ENCODE results near the gene WWOX.

Gene WWOX

GRCh38 chr16:78535098-78535497, 435.6 kb downstream of the WWOX start:
- H3K4me3 ChIP-seq (ENCODE audit: low read depth, low read length), result no peak overlapping the region
- H4K8ac ChIP-seq (ENCODE audit: low read depth, low read length), result no peak overlapping the region
- H3K18ac ChIP-seq (ENCODE audit: low read length), result no peak overlapping the region
- DNase-seq, result no peak
- H3K79me2 ChIP-seq (ENCODE audit: control insufficient read depth, insufficient read depth, low read length, poor library complexity), result peaks cover 2% of the 10 kb centered on the region
- no peak overlapping the region for H3K4me2 ChIP-seq (ENCODE audit: low read length)
- no peak overlapping the region for H2BK12ac ChIP-seq (ENCODE audit: low read length)
- peaks cover 8% of the 10 kb centered on the region in 2 experiments for H3K4me1 ChIP-seq (ENCODE audit: control insufficient read depth in 1 of 2, insufficient read depth in 2 of 2, low read length in 2 of 2)
- peak overlapping the region; percentile 72 for H4K91ac ChIP-seq (ENCODE audit: low read depth, low read length)
- H3K27ac ChIP-seq (ENCODE audit: low read depth, low read length), result peak overlapping the region; percentile 77
- H3K9ac ChIP-seq (ENCODE audit: low read length), result no peak overlapping the region
- no peak overlapping the region for H3K14ac ChIP-seq (ENCODE audit: low read length)
- peak overlapping the region; percentile 39 for H2BK120ac ChIP-seq (ENCODE audit: insufficient read depth, low read length, poor library complexity)
- H3K9me3 ChIP-seq (ENCODE audit: insufficient read depth, low read depth, low read length), result no peaks in the 10 kb centered on the region
- H2AFZ ChIP-seq (ENCODE audit: insufficient read depth, low read length, poor library complexity), result no peak overlapping the region
- H3K23ac ChIP-seq (ENCODE audit: low read length), result no peak overlapping the region
- H2BK5ac ChIP-seq (ENCODE audit: low read depth, low read length, poor library complexity), result peak overlapping the region; percentile 54
- peaks cover 14% of the 10 kb centered on the region for H3K79me1 ChIP-seq (ENCODE audit: low read length)
- H4K12ac ChIP-seq (ENCODE audit: low read depth, low read length), result no peak overlapping the region
- H3K27me3 ChIP-seq (ENCODE audit: insufficient read depth, low read length), result peaks cover 2% of the 10 kb centered on the region
- H3K4ac ChIP-seq (ENCODE audit: low read depth, low read length), result no peak overlapping the region
- H2AK5ac ChIP-seq (ENCODE audit: low read length), result no peak overlapping the region
- no CpG with 5 or more reads among the region's 4 CpGs for WGBS (ENCODE audit: extremely low coverage, insufficient coverage, insufficient read length)
- H3K36me3 ChIP-seq (ENCODE audit: control insufficient read depth in 1 of 2, insufficient read depth in 2 of 2, low read length in 2 of 2), result no peaks in the 10 kb centered on the region

DNA sequence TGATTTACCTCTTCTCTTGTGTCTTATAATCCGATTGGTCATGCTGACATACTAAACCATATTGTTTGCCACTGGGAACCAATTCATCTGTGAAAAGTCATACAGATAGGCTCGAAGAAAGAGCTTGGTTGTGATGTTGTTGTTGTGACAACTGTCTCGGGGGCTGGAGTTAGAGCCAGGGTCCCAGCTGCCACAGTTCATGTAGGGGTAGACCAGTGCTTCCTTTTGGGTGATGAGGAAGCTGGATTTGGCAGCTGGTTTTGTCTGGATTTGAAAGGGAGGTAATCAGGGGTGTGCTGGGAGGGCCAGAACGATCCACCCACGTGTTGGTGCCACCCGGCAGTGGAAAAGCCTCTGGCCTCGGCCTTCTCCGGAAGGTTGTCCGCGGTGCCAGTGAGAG, 438.1 kb downstream of the WWOX start:
- Histone ChIP-seq H2AK5ac (ENCODE audit: low read length) (peak overlapping the region; percentile 72), H3K27ac (ENCODE audit: low read depth, low read length) (no peak overlapping the region), H3K4me3 (ENCODE audit: low read depth, low read length) (no peak overlapping the region), H3K14ac (ENCODE audit: low read length) (peak overlapping the region; percentile 62), H4K8ac (ENCODE audit: low read depth, low read length) (peak overlapping the region; percentile 74), H3K4me1 (ENCODE audit: control insufficient read depth in 1 of 2, insufficient read depth in 2 of 2, low read length in 2 of 2) (peaks cover 8% of the 10 kb centered on the region in 2 experiments), H3K9me3 (ENCODE audit: insufficient read depth, low read depth, low read length) (no peaks in the 10 kb centered on the region), H3K4me2 (ENCODE audit: low read length) (no peak overlapping the region), H2BK12ac (ENCODE audit: low read length) (peak overlapping the region; percentile 92), H2BK120ac (ENCODE audit: insufficient read depth, low read length, poor library complexity) (peak overlapping the region; percentile 58), H4K12ac (ENCODE audit: low read depth, low read length) (no peak overlapping the region), H3K9ac (ENCODE audit: low read length) (no peak overlapping the region), H3K18ac (ENCODE audit: low read length) (peak overlapping the region; percentile 51), H2BK5ac (ENCODE audit: low read depth, low read length, poor library complexity) (no peak overlapping the region), H3K23ac (ENCODE audit: low read length) (no peak overlapping the region), H4K91ac (ENCODE audit: low read depth, low read length) (peak overlapping the region; percentile 83), H3K79me2 (ENCODE audit: control insufficient read depth, insufficient read depth, low read length, poor library complexity) (peaks cover 2% of the 10 kb centered on the region), H2AFZ (ENCODE audit: insufficient read depth, low read length, poor library complexity) (no peak overlapping the region), H3K27me3 (ENCODE audit: insufficient read depth, low read length) (peaks cover 2% of the 10 kb centered on the region), H3K36me3 (ENCODE audit: control insufficient read depth in 1 of 2, insufficient read depth in 2 of 2, low read length in 2 of 2) (no peaks in the 10 kb centered on the region), H3K4ac (ENCODE audit: low read depth, low read length) (no peak overlapping the region), H3K79me1 (ENCODE audit: low read length) (peaks cover 14% of the 10 kb centered on the region)
- WGBS (ENCODE audit: extremely low coverage, insufficient coverage, insufficient read length), result no CpG with 5 or more reads among the region's 10 CpGs
- DNase-seq, result no peak

GRCh38 chr16:78538292-78538691, 438.8 kb downstream of the WWOX start:
- Histone ChIP-seq H3K4me3 (ENCODE audit: low read depth, low read length) (no peak overlapping the region), H3K27me3 (ENCODE audit: insufficient read depth, low read length) (peaks cover 2% of the 10 kb centered on the region), H3K4me1 (ENCODE audit: control insufficient read depth in 1 of 2, insufficient read depth in 2 of 2, low read length in 2 of 2) (peaks cover 11 to 13% of the 10 kb centered on the region in 2 experiments), H3K23ac (ENCODE audit: low read length) (no peak overlapping the region), H2AK5ac (ENCODE audit: low read length) (no peak overlapping the region), H3K79me1 (ENCODE audit: low read length) (peaks cover 14% of the 10 kb centered on the region), H3K36me3 (ENCODE audit: control insufficient read depth in 1 of 2, insufficient read depth in 2 of 2, low read length in 2 of 2) (no peaks in the 10 kb centered on the region), H3K9me3 (ENCODE audit: insufficient read depth, low read depth, low read length) (no peaks in the 10 kb centered on the region), H3K14ac (ENCODE audit: low read length) (no peak overlapping the region), H3K4ac (ENCODE audit: low read depth, low read length) (no peak overlapping the region), H2BK5ac (ENCODE audit: low read depth, low read length, poor library complexity) (no peak overlapping the region), H3K4me2 (ENCODE audit: low read length) (no peak overlapping the region), H3K9ac (ENCODE audit: low read length) (no peak overlapping the region), H2BK120ac (ENCODE audit: insufficient read depth, low read length, poor library complexity) (no peak overlapping the region), H4K12ac (ENCODE audit: low read depth, low read length) (no peak overlapping the region), H2AFZ (ENCODE audit: insufficient read depth, low read length, poor library complexity) (no peak overlapping the region), H2BK12ac (ENCODE audit: low read length) (no peak overlapping the region), H4K8ac (ENCODE audit: low read depth, low read length) (no peak overlapping the region), H3K27ac (ENCODE audit: low read depth, low read length) (no peak overlapping the region), H3K79me2 (ENCODE audit: control insufficient read depth, insufficient read depth, low read length, poor library complexity) (peaks cover 2% of the 10 kb centered on the region), H3K18ac (ENCODE audit: low read length) (no peak overlapping the region), H4K91ac (ENCODE audit: low read depth, low read length) (no peak overlapping the region)
- no peak for DNase-seq
- no CpG with 5 or more reads among the region's 9 CpGs for WGBS (ENCODE audit: extremely low coverage, insufficient coverage, insufficient read length)

DNA sequence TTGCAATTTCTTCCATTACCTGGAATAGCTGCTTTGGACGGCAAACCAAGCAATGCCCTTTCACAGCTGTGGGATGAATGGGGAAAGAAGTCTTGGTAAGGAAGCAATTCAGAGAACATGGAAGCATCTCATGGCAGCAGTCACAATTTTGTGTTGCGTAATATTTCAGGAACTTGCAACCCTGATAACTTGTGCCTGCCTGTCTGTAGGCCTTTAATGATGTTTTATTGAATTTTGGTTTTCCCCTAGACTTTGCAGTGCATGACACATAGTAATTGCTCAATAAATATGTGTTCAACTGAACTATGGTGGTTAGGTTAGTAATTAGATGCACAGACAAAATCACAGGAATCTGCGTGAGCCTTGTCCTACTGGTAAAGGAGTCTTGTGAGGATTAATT, 439.5 kb downstream of the WWOX start:
- H3K4me3 ChIP-seq (ENCODE audit: low read depth, low read length), result no peak overlapping the region
- peak in 1 of 2 donors; percentile 8 for DNase-seq
- WGBS (ENCODE audit: extremely low coverage, insufficient coverage, insufficient read length), result no CpG with 5 or more reads among the region's 3 CpGs

More for the DNA sequence above, 439.5 kb downstream of the WWOX start:
- H3K14ac ChIP-seq (ENCODE audit: low read length), result no peak overlapping the region
- H3K18ac ChIP-seq (ENCODE audit: low read length), result no peak overlapping the region
- H3K36me3 ChIP-seq (ENCODE audit: control insufficient read depth in 1 of 2, insufficient read depth in 2 of 2, low read length in 2 of 2), result no peaks in the 10 kb centered on the region
- H4K91ac ChIP-seq (ENCODE audit: low read depth, low read length), result no peak overlapping the region
- no peak overlapping the region for H2AK5ac ChIP-seq (ENCODE audit: low read length)
- no peak overlapping the region for H2BK5ac ChIP-seq (ENCODE audit: low read depth, low read length, poor library complexity)
- H3K9me3 ChIP-seq (ENCODE audit: insufficient read depth, low read depth, low read length), result no peaks in the 10 kb centered on the region
- H2BK12ac ChIP-seq (ENCODE audit: low read length), result no peak overlapping the region
- no peak overlapping the region for H3K9ac ChIP-seq (ENCODE audit: low read length)
- H3K4ac ChIP-seq (ENCODE audit: low read depth, low read length), result no peak overlapping the region
- no peak overlapping the region for H3K23ac ChIP-seq (ENCODE audit: low read length)
- no peak overlapping the region for H3K4me2 ChIP-seq (ENCODE audit: low read length)
- no peak overlapping the region for H2AFZ ChIP-seq (ENCODE audit: insufficient read depth, low read length, poor library complexity)
- peaks cover 11 to 13% of the 10 kb centered on the region in 2 experiments for H3K4me1 ChIP-seq (ENCODE audit: control insufficient read depth in 1 of 2, insufficient read depth in 2 of 2, low read length in 2 of 2)
- H4K8ac ChIP-seq (ENCODE audit: low read depth, low read length), result no peak overlapping the region
- no peak overlapping the region for H4K12ac ChIP-seq (ENCODE audit: low read depth, low read length)
- peaks cover 2% of the 10 kb centered on the region for H3K27me3 ChIP-seq (ENCODE audit: insufficient read depth, low read length)
- peaks cover 14% of the 10 kb centered on the region for H3K79me1 ChIP-seq (ENCODE audit: low read length)
- peaks cover 2% of the 10 kb centered on the region for H3K79me2 ChIP-seq (ENCODE audit: control insufficient read depth, insufficient read depth, low read length, poor library complexity)
- H3K27ac ChIP-seq (ENCODE audit: low read depth, low read length), result no peak overlapping the region
- H2BK120ac ChIP-seq (ENCODE audit: insufficient read depth, low read length, poor library complexity), result no peak overlapping the region
